Activated CD8-positive, alpha-beta T cell treated with anti-CD3 and anti-CD28 coated beads, Interleukin-2, amount 10 ng/mL, durations not matched to agents 7 days and 5 days (primary cell): ENCODE measurements around the gene BMAL1. TPM values are rescaled to one million over a fixed set of nuclear protein-coding genes. Genes with fewer than 3 reads are reported as not detected.

Experiments used
- ATAC-seq: fragments of 150-1000 bp; cut with Tn5 transposase; one replicate; pipeline ENCODE4 v1.10.0; 2021; ENCODE audit warnings: moderate library complexity
- CTCF ChIA-PET: fragments of 350-600 bp; sonication (Branson Sonifier 250); formaldehyde crosslinking; loops from one replicate; lab custom pipeline; 2021; ENCODE audit warnings: antibody characterized with exemption; lab: Charles Lee
- POLR2A ChIA-PET: fragments of 350-600 bp; sonication (Branson Sonifier 250); formaldehyde crosslinking; loops from one replicate; lab custom pipeline; 2021; ENCODE audit warnings: antibody characterized with exemption; lab: Charles Lee
- DNase-seq: peaks from one replicate; pipeline ENCODE4 v3.0.0-alpha.2; 2020
- H3K27ac Mint-ChIP-seq: one replicate; pipeline ENCODE4 v1.8.0; 2021; ENCODE audit warnings: mild to moderate bottlenecking, mixed read lengths
- H3K27me3 Mint-ChIP-seq: one replicate; pipeline ENCODE4 v1.8.0; 2021; ENCODE audit warnings: low read depth, mixed read lengths
- H3K36me3 Mint-ChIP-seq: one replicate; pipeline ENCODE4 v1.8.0; 2021; ENCODE audit warnings: low read depth, mixed read lengths
- H3K4me1 Mint-ChIP-seq: one replicate; pipeline ENCODE4 v1.8.0; 2021; ENCODE audit warnings: low read depth, mixed read lengths
- H3K4me3 Mint-ChIP-seq: one replicate; pipeline ENCODE4 v1.8.0; 2021; ENCODE audit warnings: mild to moderate bottlenecking, mixed read lengths
- H3K9me3 Mint-ChIP-seq: one replicate; pipeline ENCODE4 v1.8.0; 2022; ENCODE audit warnings: mixed read lengths; ENCODE audit not compliant: insufficient read depth
- total RNA-seq, 2 experiments: library from RNA; stranded (reverse); gene quantifications; one replicate each; pipeline ENCODE4 v1.2.3, GENCODE V29; 2021

Gene BMAL1
- 10 to 100 TPM; 41.1 to 53.5 TPM for total RNA-seq

GRCh38 chr11:13277768-13278608 lies at the start of gene BMAL1:
TSS of gene BMAL1 (plus strand) at chr11:13277790. CDS start at chr11:13354309, 76,519 bp downstream.
- peak within 1 kb of the TSS; percentile 82 for H3K27ac Mint-ChIP-seq
- H3K4me3 Mint-ChIP-seq, result peak within 1 kb of the TSS; percentile 94
- H3K36me3 Mint-ChIP-seq, result peaks cover 26% of the 10 kb centered on the region
- H3K27me3 Mint-ChIP-seq, result peaks cover 29% of the 10 kb centered on the region
- H3K9me3 Mint-ChIP-seq, result no peaks in the 10 kb centered on the region
- POLR2A ChIA-PET, result interaction anchor here (1.2 to 1.7 kb wide), 3 partner anchors 25 to 185 kb away, joined by 3 to 6 read pairs (median 5); partner anchors contain the start of gene BTBD10
- ATAC-seq (peak; percentile 31), DNase-seq (peak; percentile 63)
- peaks cover 56% of the 10 kb centered on the region for H3K4me1 Mint-ChIP-seq
- CTCF ChIA-PET, result interaction anchor here (1.2 to 3.3 kb wide), 6 partner anchors 10 to 66 kb away, joined by 3 to 52 read pairs (median 8); no protein-coding TSS in a partner anchor

- no peak for ATAC-seq
- ChIA-PET CTCF (interaction anchor here (0.6 to 3.0 kb wide), 3 partner anchors 19 to 470 kb away, joined by 3 to 8 read pairs (median 3); no protein-coding TSS in a partner anchor), POLR2A (no interaction called here)
- Mint-ChIP-seq H3K4me1 (peaks cover 3% of the 10 kb centered on the region), H3K27me3 (peaks cover 27% of the 10 kb centered on the region), H3K27ac (no peak overlapping the region), H3K9me3 (no peaks in the 10 kb centered on the region), H3K4me3 (no peak overlapping the region), H3K36me3 (no peaks in the 10 kb centered on the region)
- no peak for DNase-seq
Observed at GRCh38 chr11:13228572-13228971, 49.0 kb upstream of the BMAL1 start.

GRCh38 chr11:13229136-13229535 lies 48.5 kb upstream of the BMAL1 start:
- Mint-ChIP-seq H3K27me3 (peaks cover 31% of the 10 kb centered on the region), H3K27ac (no peak overlapping the region), H3K36me3 (no peaks in the 10 kb centered on the region), H3K4me3 (no peak overlapping the region), H3K9me3 (no peaks in the 10 kb centered on the region), H3K4me1 (peaks cover 3% of the 10 kb centered on the region)
- ChIA-PET CTCF (interaction anchor here (1.3 to 3.0 kb wide), 2 partner anchors 20 to 107 kb away, joined by 3 to 8 read pairs; no protein-coding TSS in a partner anchor), POLR2A (no interaction called here)
- DNase-seq (no peak), ATAC-seq (no peak)

- Mint-ChIP-seq H3K4me1 (peaks cover 3% of the 10 kb centered on the region), H3K27ac (no peak overlapping the region), H3K36me3 (no peaks in the 10 kb centered on the region), H3K27me3 (peaks cover 34% of the 10 kb centered on the region), H3K4me3 (no peak overlapping the region), H3K9me3 (no peaks in the 10 kb centered on the region)
- ChIA-PET CTCF (interaction anchor here (1.3 to 3.0 kb wide), 2 partner anchors 20 to 106 kb away, joined by 3 to 8 read pairs; no protein-coding TSS in a partner anchor), POLR2A (no interaction called here)
- ATAC-seq (no peak), DNase-seq (no peak)
Observed at GRCh38 chr11:13229711-13230318, 47.8 kb upstream of the BMAL1 start.

GRCh38 chr11:13233173-13233745 lies 44.3 kb upstream of the BMAL1 start:
- ATAC-seq, result no peak
- H3K36me3 Mint-ChIP-seq, result no peaks in the 10 kb centered on the region
- CTCF ChIA-PET, result interaction anchor here (0.7 kb wide), 1 partner anchor 23 kb away, joined by 3 read pairs; no protein-coding TSS in a partner anchor

GRCh38 chr11:13235895-13236294 lies 41.7 kb upstream of the BMAL1 start:
- no peak for ATAC-seq
- no peak overlapping the region for H3K27ac Mint-ChIP-seq
- CTCF ChIA-PET, result interaction anchor here (0.9 to 1.2 kb wide), 3 partner anchors 15 to 108 kb away, joined by 3 to 4 read pairs (median 3); no protein-coding TSS in a partner anchor

More at GRCh38 chr11:13233173-13233745, 44.3 kb upstream of the BMAL1 start:
- no peak overlapping the region for H3K27ac Mint-ChIP-seq
- H3K27me3 Mint-ChIP-seq, result peaks cover 31% of the 10 kb centered on the region
- H3K4me1 Mint-ChIP-seq, result no peaks in the 10 kb centered on the region
- H3K9me3 Mint-ChIP-seq, result no peaks in the 10 kb centered on the region
- POLR2A ChIA-PET, result no interaction called here
- DNase-seq, result no peak
- H3K4me3 Mint-ChIP-seq, result no peak overlapping the region

GRCh38 chr11:13236626-13237025 lies 41.0 kb upstream of the BMAL1 start:
- POLR2A ChIA-PET, result no interaction called here
- ATAC-seq, result no peak

More at GRCh38 chr11:13235895-13236294, 41.7 kb upstream of the BMAL1 start:
- Mint-ChIP-seq H3K27me3 (peaks cover 27% of the 10 kb centered on the region), H3K9me3 (no peaks in the 10 kb centered on the region), H3K4me3 (no peak overlapping the region), H3K36me3 (no peaks in the 10 kb centered on the region), H3K4me1 (no peaks in the 10 kb centered on the region)
- POLR2A ChIA-PET, result no interaction called here
- no peak for DNase-seq

GRCh38 chr11:13237761-13238160 lies 39.8 kb upstream of the BMAL1 start:
- DNase-seq (no peak), ATAC-seq (no peak)
- H3K9me3 Mint-ChIP-seq, result no peaks in the 10 kb centered on the region
- no peak overlapping the region for H3K27ac Mint-ChIP-seq
- no peaks in the 10 kb centered on the region for H3K4me1 Mint-ChIP-seq
- CTCF ChIA-PET, result interaction anchor here (0.9 to 3.7 kb wide), 14 partner anchors 9 to 274 kb away, joined by 3 to 16 read pairs (median 4); no protein-coding TSS in a partner anchor
- H3K4me3 Mint-ChIP-seq, result no peak overlapping the region
- peaks cover 23% of the 10 kb centered on the region for H3K27me3 Mint-ChIP-seq
- no peaks in the 10 kb centered on the region for H3K36me3 Mint-ChIP-seq
- POLR2A ChIA-PET, result no interaction called here

More at GRCh38 chr11:13236626-13237025, 41.0 kb upstream of the BMAL1 start:
- Mint-ChIP-seq H3K4me1 (no peaks in the 10 kb centered on the region), H3K27ac (no peak overlapping the region), H3K9me3 (no peaks in the 10 kb centered on the region), H3K36me3 (no peaks in the 10 kb centered on the region), H3K4me3 (no peak overlapping the region), H3K27me3 (peaks cover 22% of the 10 kb centered on the region)
- CTCF ChIA-PET, result interaction anchor here (0.7 to 3.7 kb wide), 8 partner anchors 11 to 107 kb away, joined by 3 to 16 read pairs (median 3); no protein-coding TSS in a partner anchor
- DNase-seq, result no peak

- DNase-seq, result peak; percentile 70
- POLR2A ChIA-PET, result no interaction called here
- ATAC-seq, result peak; percentile 87
- Mint-ChIP-seq H3K27ac (no peak overlapping the region), H3K4me1 (no peaks in the 10 kb centered on the region), H3K27me3 (peaks cover 25% of the 10 kb centered on the region), H3K4me3 (no peak overlapping the region), H3K9me3 (no peaks in the 10 kb centered on the region), H3K36me3 (no peaks in the 10 kb centered on the region)
- CTCF ChIA-PET, result interaction anchor here (0.5 to 3.7 kb wide), 24 partner anchors 8 to 275 kb away, joined by 3 to 16 read pairs (median 4); no protein-coding TSS in a partner anchor
Observed at GRCh38 chr11:13238879-13239514, 38.6 kb upstream of the BMAL1 start.

GRCh38 chr11:13242564-13242963 lies 35.0 kb upstream of the BMAL1 start:
- POLR2A ChIA-PET, result no interaction called here
- Mint-ChIP-seq H3K27me3 (peaks cover 44% of the 10 kb centered on the region), H3K9me3 (no peaks in the 10 kb centered on the region), H3K4me1 (no peaks in the 10 kb centered on the region), H3K4me3 (no peak overlapping the region), H3K36me3 (no peaks in the 10 kb centered on the region), H3K27ac (no peak overlapping the region)
- no peak for DNase-seq
- CTCF ChIA-PET, result interaction anchor here (1.2 to 1.9 kb wide), 2 partner anchors 93 to 101 kb away, joined by 3 to 7 read pairs; no protein-coding TSS in a partner anchor
- ATAC-seq, result no peak
